GM23338 (cell line): Measurements from ENCODE around the gene JUP. TPM values are rescaled to one million over a fixed set of nuclear protein-coding genes. Genes with fewer than 3 reads are reported as not detected.

Experiments used
- ATAC-seq: fragments of 200-7000 bp; cut with Tn5 transposase; 3 replicates; pipeline ENCODE4 v1.9.1; 2020
- DNase-seq: peaks from one replicate; pipeline ENCODE4 v3.0.0-alpha.2; 2015; ENCODE audit warnings: low spot score
- H2AFZ ChIP-seq: fragments of 200-600 bp; sonication (generic); 2 replicates; pipeline ENCODE4 v1.8.0; 2016; ENCODE audit warnings: antibody characterized with exemption, mild to moderate bottlenecking, moderate library complexity
- H3F3A ChIP-seq: fragments of 200-600 bp; sonication (generic); replicated peaks from 2 replicates; pipeline ENCODE4 v1.8.0; 2017; ENCODE audit warnings: antibody characterized with exemption, mixed run types, low read depth
- H3K27ac ChIP-seq: fragments of 200-600 bp; sonication (generic); 2 replicates; pipeline ENCODE4 v1.6.1; 2016; ENCODE audit warnings: low read depth
- H3K27me3 ChIP-seq: fragments of 200-600 bp; sonication (generic); 2 replicates; pipeline ENCODE4 v1.8.0; 2016; ENCODE audit warnings: mild to moderate bottlenecking, mixed run types, moderate library complexity; ENCODE audit not compliant: insufficient read depth
- H3K36me3 ChIP-seq: fragments of 200-600 bp; sonication (generic); 2 replicates; pipeline ENCODE4 v1.8.0; 2016; ENCODE audit warnings: mild to moderate bottlenecking; ENCODE audit not compliant: insufficient read depth
- H3K4me1 ChIP-seq: fragments of 200-600 bp; sonication (generic); 2 replicates; pipeline ENCODE4 v1.8.0; 2016; ENCODE audit warnings: mild to moderate bottlenecking, moderate library complexity; ENCODE audit not compliant: insufficient read depth
- H3K4me2 ChIP-seq: fragments of 200-600 bp; sonication (generic); 2 replicates; pipeline ENCODE4 v1.7.1; 2017; ENCODE audit warnings: mixed run types
- H3K4me3 ChIP-seq: fragments of 200-600 bp; sonication (generic); 2 replicates; pipeline ENCODE4 v1.6.1; 2016; ENCODE audit warnings: mixed run types
- H3K79me2 ChIP-seq: fragments of 200-600 bp; sonication (generic); replicated peaks from 2 replicates; pipeline ENCODE4 v1.8.0; 2017; ENCODE audit warnings: mild to moderate bottlenecking; ENCODE audit not compliant: insufficient read depth
- H3K9me2 ChIP-seq: fragments of 200-600 bp; sonication (generic); 2 replicates; pipeline ENCODE4 v1.8.0; 2017; ENCODE audit not compliant: insufficient read depth
- H4K20me1 ChIP-seq: fragments of 200-600 bp; sonication (generic); replicated peaks from 2 replicates; pipeline ENCODE4 v1.8.0; 2017; ENCODE audit warnings: mild to moderate bottlenecking; ENCODE audit not compliant: insufficient read depth
- H3K27ac Mint-ChIP-seq: 2 replicates; pipeline ENCODE4 v1.8.0; 2020; ENCODE audit warnings: inconsistent platforms, mild to moderate bottlenecking, moderate library complexity, mixed read lengths
- H3K27me3 Mint-ChIP-seq: 3 replicates; pipeline ENCODE4 v1.8.0; 2022; ENCODE audit warnings: low read depth, mild to moderate bottlenecking, moderate library complexity, mixed read lengths, inconsistent platforms; ENCODE audit not compliant: insufficient read depth, poor library complexity
- H3K36me3 Mint-ChIP-seq: 3 replicates; pipeline ENCODE4 v1.8.0; 2021; ENCODE audit warnings: low read depth, mild to moderate bottlenecking, inconsistent platforms, moderate library complexity, mixed read lengths
- H3K4me1 Mint-ChIP-seq: 3 replicates; pipeline ENCODE4 v1.8.0; 2020; ENCODE audit warnings: mild to moderate bottlenecking, inconsistent platforms, mixed read lengths
- H3K4me3 Mint-ChIP-seq: 3 replicates; pipeline ENCODE4 v1.8.0; 2021; ENCODE audit warnings: moderate library complexity, mild to moderate bottlenecking, inconsistent platforms, mixed read lengths
- H3K9me3 Mint-ChIP-seq: 3 replicates; pipeline ENCODE4 v1.8.0; 2020; ENCODE audit warnings: moderate library complexity, mild to moderate bottlenecking, inconsistent platforms, mixed read lengths
- CREB1 ChIP-seq: fragments of 250-450 bp; sonication (Bioruptor Pico); IDR thresholded peaks from 2 replicates; pipeline ENCODE4 v1.5.0; 2020; ENCODE audit warnings: low read depth, mild to moderate bottlenecking, moderate library complexity
- ETS1 ChIP-seq: IDR thresholded peaks from 2 replicates; pipeline ENCODE4 v1.6.1; 2016; ENCODE audit warnings: antibody characterized with exemption
- JUNB ChIP-seq: IDR thresholded peaks from one replicate; pipeline ENCODE4 v1.6.1; 2016; ENCODE audit warnings: antibody characterized with exemption; ENCODE audit not compliant: unreplicated experiment
- NANOG ChIP-seq: IDR thresholded peaks from 2 replicates; pipeline ENCODE4 v1.6.1; 2016; ENCODE audit warnings: antibody characterized with exemption, borderline replicate concordance
- POLR2AphosphoS5 ChIP-seq: IDR thresholded peaks from 2 replicates; pipeline ENCODE4 v1.6.1; 2016; ENCODE audit warnings: antibody characterized with exemption, low read depth
- STAT1 ChIP-seq: IDR thresholded peaks from one replicate; pipeline ENCODE4 v1.6.1; 2016; ENCODE audit warnings: antibody characterized with exemption; ENCODE audit not compliant: unreplicated experiment
- ZNF331 ChIP-seq: fragments of 250-450 bp; sonication (Bioruptor Pico); IDR thresholded peaks from 2 replicates; pipeline ENCODE4 v1.5.0; 2020; ENCODE audit warnings: low read depth, mild to moderate bottlenecking, moderate library complexity
- polyA plus RNA-seq: library from polyadenylated mRNA; unstranded; fragments of >200 nt; fragmentation: Nextera tagmentation; extraction: Ambion mirVana; gene quantifications from 2 replicates; pipeline ENCODE4 v1.2.1, GENCODE V29; 2016
- total RNA-seq: library from RNA; depleted of rRNA; stranded (reverse); fragments of >200 nt; shearing (Covaris generic); gene quantifications from 2 replicates; pipeline ENCODE4 v1.2.3, GENCODE V29; 2014
- TF ChIP-seq, protein P1 (sequence below): fragments of 250-450 bp; sonication (Bioruptor Pico); IDR thresholded peaks from 2 replicates; pipeline ENCODE4 v1.5.0; 2020; ENCODE audit warnings: mild to moderate bottlenecking, moderate library complexity
- TF ChIP-seq, protein P2 (sequence below): IDR thresholded peaks from one replicate; pipeline ENCODE4 v1.6.1; 2018; ENCODE audit warnings: antibody characterized with exemption; ENCODE audit not compliant: unreplicated experiment
- TF ChIP-seq, protein P3 (sequence below), 2 experiments: fragments of 200-600 bp in 1 of 2; sonication (generic) in 1 of 2; conservative IDR thresholded peaks; 2 replicates each; pipeline versions ENCODE4 v1.5.1 to v1.6.1; 2016 to 2017; ENCODE audit warnings: antibody characterized with exemption in 2 of 2, low read depth in 2 of 2, mild to moderate bottlenecking in 2 of 2, moderate library complexity in 1 of 2

JUP gene
- total and polyA plus RNA-seq, 2 experiments from 2014 or later = 45.5 to 177 TPM

DNA sequence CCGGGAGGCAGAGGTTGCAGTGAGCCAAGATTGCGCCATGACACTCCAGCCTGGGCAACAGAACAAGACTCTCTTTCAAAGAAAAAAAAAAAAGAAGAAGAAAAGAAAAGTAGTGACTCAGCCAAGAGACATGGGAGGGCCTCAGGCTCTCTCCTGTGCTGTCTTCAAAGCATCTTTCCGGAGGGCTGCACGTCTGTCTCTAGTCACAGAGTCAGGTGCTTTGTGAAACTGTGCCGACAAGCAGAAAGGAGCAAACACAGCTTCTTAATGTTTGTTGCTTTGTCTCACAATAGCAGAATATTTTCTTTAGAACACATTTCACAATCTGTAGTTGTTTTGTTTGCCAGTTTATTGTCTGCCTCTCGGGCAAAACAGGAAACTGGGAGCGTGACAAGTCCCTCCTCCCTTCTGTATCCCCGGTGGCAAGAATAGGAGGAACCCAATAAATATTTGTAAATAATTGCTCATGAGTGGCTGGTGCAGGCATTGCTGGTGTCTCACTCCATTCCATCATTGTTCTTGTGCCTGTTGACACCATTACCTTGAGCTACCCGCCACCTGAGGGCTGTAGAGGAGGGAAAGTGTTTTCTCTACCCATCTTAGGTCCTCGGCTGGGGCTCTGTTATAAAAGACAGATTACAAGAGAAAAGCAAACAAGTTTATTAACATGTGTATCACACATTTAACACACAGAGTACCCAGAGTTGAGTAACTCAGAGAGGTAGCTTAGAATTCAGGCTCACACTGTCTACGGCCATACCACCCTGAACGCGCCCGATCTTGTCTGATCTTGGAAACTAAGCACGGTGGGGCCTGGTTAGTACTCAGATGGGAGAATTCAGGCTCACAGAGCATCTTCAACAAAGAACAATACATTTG is 68.9 kb downstream of the JUP start:
- Mint-ChIP-seq H3K4me1 (peaks cover 7% of the 10 kb centered on the region; the same call in 2 of the 3 replicates), H3K36me3 (no peaks in the 10 kb centered on the region), H3K27ac (no peak overlapping the region), H3K9me3 (peaks cover 3% of the 10 kb centered on the region; the same call in 1 of the 3 replicates), H3K27me3 (no peaks in the 10 kb centered on the region), H3K4me3 (no peak overlapping the region)
- no peak for DNase-seq
- no peaks in the 10 kb centered on the region for H4K20me1 ChIP-seq
- H3K27ac ChIP-seq = no peak overlapping the region
- H2AFZ ChIP-seq = peak overlapping the region; percentile 56; the same call in 1 of the 2 replicates
- H3K4me1 ChIP-seq = no peaks in the 10 kb centered on the region; the same call in 1 of the 2 replicates
- no peak for ATAC-seq
- H3F3A ChIP-seq = no peaks in the 10 kb centered on the region
- H3K27me3 ChIP-seq = no peaks in the 10 kb centered on the region
- H3K36me3 ChIP-seq = no peaks in the 10 kb centered on the region
- H3K9me2 ChIP-seq = no peaks in the 10 kb centered on the region
- TF ChIP-seq JUNB (no peak), POLR2AphosphoS5 (no peak), STAT1 (no peak), ZNF331 (CRISPR knock-in tag) (no peak), CREB1 (CRISPR knock-in tag) (no peak), ETS1 (no peak), NANOG (no peak)
- TF ChIP-seq, protein P1, sequence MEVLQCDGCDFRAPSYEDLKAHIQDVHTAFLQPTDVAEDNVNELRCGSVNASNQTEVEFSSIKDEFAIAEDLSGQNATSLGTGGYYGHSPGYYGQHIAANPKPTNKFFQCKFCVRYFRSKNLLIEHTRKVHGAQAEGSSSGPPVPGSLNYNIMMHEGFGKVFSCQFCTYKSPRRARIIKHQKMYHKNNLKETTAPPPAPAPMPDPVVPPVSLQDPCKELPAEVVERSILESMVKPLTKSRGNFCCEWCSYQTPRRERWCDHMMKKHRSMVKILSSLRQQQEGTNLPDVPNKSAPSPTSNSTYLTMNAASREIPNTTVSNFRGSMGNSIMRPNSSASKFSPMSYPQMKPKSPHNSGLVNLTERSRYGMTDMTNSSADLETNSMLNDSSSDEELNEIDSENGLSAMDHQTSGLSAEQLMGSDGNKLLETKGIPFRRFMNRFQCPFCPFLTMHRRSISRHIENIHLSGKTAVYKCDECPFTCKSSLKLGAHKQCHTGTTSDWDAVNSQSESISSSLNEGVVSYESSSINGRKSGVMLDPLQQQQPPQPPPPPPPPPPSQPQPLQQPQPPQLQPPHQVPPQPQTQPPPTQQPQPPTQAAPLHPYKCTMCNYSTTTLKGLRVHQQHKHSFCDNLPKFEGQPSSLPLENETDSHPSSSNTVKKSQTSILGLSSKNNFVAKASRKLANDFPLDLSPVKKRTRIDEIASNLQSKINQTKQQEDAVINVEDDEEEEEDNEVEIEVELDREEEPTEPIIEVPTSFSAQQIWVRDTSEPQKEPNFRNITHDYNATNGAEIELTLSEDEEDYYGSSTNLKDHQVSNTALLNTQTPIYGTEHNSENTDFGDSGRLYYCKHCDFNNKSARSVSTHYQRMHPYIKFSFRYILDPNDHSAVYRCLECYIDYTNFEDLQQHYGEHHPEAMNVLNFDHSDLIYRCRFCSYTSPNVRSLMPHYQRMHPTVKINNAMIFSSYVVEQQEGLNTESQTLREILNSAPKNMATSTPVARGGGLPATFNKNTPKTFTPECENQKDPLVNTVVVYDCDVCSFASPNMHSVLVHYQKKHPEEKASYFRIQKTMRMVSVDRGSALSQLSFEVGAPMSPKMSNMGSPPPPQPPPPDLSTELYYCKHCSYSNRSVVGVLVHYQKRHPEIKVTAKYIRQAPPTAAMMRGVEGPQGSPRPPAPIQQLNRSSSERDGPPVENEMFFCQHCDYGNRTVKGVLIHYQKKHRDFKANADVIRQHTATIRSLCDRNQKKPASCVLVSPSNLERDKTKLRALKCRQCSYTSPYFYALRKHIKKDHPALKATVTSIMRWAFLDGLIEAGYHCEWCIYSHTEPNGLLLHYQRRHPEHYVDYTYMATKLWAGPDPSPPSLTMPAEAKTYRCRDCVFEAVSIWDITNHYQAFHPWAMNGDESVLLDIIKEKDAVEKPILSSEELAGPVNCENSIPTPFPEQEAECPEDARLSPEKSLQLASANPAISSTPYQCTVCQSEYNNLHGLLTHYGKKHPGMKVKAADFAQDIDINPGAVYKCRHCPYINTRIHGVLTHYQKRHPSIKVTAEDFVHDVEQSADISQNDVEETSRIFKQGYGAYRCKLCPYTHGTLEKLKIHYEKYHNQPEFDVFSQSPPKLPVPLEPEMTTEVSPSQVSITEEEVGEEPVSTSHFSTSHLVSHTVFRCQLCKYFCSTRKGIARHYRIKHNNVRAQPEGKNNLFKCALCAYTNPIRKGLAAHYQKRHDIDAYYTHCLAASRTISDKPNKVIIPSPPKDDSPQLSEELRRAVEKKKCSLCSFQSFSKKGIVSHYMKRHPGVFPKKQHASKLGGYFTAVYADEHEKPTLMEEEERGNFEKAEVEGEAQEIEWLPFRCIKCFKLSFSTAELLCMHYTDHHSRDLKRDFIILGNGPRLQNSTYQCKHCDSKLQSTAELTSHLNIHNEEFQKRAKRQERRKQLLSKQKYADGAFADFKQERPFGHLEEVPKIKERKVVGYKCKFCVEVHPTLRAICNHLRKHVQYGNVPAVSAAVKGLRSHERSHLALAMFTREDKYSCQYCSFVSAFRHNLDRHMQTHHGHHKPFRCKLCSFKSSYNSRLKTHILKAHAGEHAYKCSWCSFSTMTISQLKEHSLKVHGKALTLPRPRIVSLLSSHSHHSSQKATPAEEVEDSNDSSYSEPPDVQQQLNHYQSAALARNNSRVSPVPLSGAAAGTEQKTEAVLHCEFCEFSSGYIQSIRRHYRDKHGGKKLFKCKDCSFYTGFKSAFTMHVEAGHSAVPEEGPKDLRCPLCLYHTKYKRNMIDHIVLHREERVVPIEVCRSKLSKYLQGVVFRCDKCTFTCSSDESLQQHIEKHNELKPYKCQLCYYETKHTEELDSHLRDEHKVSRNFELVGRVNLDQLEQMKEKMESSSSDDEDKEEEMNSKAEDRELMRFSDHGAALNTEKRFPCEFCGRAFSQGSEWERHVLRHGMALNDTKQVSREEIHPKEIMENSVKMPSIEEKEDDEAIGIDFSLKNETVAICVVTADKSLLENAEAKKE (CRISPR knock-in tag) = no peak
- TF ChIP-seq, protein P2, sequence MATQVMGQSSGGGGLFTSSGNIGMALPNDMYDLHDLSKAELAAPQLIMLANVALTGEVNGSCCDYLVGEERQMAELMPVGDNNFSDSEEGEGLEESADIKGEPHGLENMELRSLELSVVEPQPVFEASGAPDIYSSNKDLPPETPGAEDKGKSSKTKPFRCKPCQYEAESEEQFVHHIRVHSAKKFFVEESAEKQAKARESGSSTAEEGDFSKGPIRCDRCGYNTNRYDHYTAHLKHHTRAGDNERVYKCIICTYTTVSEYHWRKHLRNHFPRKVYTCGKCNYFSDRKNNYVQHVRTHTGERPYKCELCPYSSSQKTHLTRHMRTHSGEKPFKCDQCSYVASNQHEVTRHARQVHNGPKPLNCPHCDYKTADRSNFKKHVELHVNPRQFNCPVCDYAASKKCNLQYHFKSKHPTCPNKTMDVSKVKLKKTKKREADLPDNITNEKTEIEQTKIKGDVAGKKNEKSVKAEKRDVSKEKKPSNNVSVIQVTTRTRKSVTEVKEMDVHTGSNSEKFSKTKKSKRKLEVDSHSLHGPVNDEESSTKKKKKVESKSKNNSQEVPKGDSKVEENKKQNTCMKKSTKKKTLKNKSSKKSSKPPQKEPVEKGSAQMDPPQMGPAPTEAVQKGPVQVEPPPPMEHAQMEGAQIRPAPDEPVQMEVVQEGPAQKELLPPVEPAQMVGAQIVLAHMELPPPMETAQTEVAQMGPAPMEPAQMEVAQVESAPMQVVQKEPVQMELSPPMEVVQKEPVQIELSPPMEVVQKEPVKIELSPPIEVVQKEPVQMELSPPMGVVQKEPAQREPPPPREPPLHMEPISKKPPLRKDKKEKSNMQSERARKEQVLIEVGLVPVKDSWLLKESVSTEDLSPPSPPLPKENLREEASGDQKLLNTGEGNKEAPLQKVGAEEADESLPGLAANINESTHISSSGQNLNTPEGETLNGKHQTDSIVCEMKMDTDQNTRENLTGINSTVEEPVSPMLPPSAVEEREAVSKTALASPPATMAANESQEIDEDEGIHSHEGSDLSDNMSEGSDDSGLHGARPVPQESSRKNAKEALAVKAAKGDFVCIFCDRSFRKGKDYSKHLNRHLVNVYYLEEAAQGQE = no peak
- TF ChIP-seq, protein P3, sequence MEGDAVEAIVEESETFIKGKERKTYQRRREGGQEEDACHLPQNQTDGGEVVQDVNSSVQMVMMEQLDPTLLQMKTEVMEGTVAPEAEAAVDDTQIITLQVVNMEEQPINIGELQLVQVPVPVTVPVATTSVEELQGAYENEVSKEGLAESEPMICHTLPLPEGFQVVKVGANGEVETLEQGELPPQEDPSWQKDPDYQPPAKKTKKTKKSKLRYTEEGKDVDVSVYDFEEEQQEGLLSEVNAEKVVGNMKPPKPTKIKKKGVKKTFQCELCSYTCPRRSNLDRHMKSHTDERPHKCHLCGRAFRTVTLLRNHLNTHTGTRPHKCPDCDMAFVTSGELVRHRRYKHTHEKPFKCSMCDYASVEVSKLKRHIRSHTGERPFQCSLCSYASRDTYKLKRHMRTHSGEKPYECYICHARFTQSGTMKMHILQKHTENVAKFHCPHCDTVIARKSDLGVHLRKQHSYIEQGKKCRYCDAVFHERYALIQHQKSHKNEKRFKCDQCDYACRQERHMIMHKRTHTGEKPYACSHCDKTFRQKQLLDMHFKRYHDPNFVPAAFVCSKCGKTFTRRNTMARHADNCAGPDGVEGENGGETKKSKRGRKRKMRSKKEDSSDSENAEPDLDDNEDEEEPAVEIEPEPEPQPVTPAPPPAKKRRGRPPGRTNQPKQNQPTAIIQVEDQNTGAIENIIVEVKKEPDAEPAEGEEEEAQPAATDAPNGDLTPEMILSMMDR (conservative IDR thresholded peaks at IDR 0.05; ENCODE audit: low read depth in 2 of 2) = no peak
- no peak overlapping the region for H3K4me2 ChIP-seq
- no peaks in the 10 kb centered on the region for H3K79me2 ChIP-seq
- H3K4me3 ChIP-seq = no peak overlapping the region
